Ovary (tissue), 1 donor: ENCODE measurements around the gene MED27.

Experiments
- EP300 ChIP-seq: sonication (generic); formaldehyde crosslinking; IDR thresholded peaks from one replicate; pipeline ENCODE4 v1.6.1; 2017; ENCODE audit warnings: antibody characterized with exemption
- POLR2A ChIP-seq: fragments of 450-650 bp; IDR thresholded peaks from one replicate; pipeline ENCODE4 v1.6.1; 2017; ENCODE audit warnings: antibody characterized with exemption, mild to moderate bottlenecking, moderate library complexity

- TF ChIP-seq POLR2A (no peak), EP300 (no peak)
Measured at GRCh38 chr9:132061526-132061925, 18.1 kb downstream of the MED27 start.
